ENCODE data around the gene NUTM1. TPM values are rescaled to one million over a fixed set of nuclear protein-coding genes. Genes with fewer than 3 reads are reported as not detected.
A peak's percentile ranks its signal among the peaks of the same experiment; 100 is the strongest.
"Not testable (repeated sequence)": the region's sequence is repeated elsewhere in the genome, so short reads cannot be mapped to it uniquely, and the experiment has no call there.

Gene NUTM1
- total RNA-seq, 1 donor from 2014 or later = not detected

- Mint-ChIP-seq H3K9me3 (ENCODE audit: unreplicated experiment) (no peaks in the 10 kb centered on the region), H3K36me3 (ENCODE audit: low read depth, unreplicated experiment) (peaks cover 15% of the 10 kb centered on the region), H3K4me3 (ENCODE audit: unreplicated experiment) (peak overlapping the region; percentile 93), H3K4me1 (ENCODE audit: unreplicated experiment) (peaks cover 12% of the 10 kb centered on the region), H3K27me3 (ENCODE audit: unreplicated experiment) (peaks cover 5% of the 10 kb centered on the region), H3K27ac (ENCODE audit: unreplicated experiment) (peak overlapping the region; percentile 80)
- DNase-seq (ENCODE audit: low spot score) = no peak
- no peak for TF ChIP-seq CTCF (IDR thresholded peaks at IDR 0.05; ENCODE audit: unreplicated experiment)
Measured at GRCh38 chr15:34341381-34342212, 1.5 kb upstream of the NUTM1 start.

- not testable (repeated sequence) for H3K27me3 Mint-ChIP-seq (ENCODE audit: unreplicated experiment); H3K4me1 Mint-ChIP-seq (ENCODE audit: unreplicated experiment); H3K9me3 Mint-ChIP-seq (ENCODE audit: unreplicated experiment); DNase-seq (ENCODE audit: low spot score)
- H3K27ac Mint-ChIP-seq (ENCODE audit: unreplicated experiment) = peak overlapping the region; percentile 80
- peak overlapping the region; percentile 93 for H3K4me3 Mint-ChIP-seq (ENCODE audit: unreplicated experiment)
- peaks cover 15% of the 10 kb centered on the region for H3K36me3 Mint-ChIP-seq (ENCODE audit: low read depth, unreplicated experiment)
Measured at GRCh38 chr15:34342213-34342736, 840 bp upstream of the NUTM1 start.

- DNase-seq (ENCODE audit: low spot score) = no peak
- H3K27me3 Mint-ChIP-seq (ENCODE audit: unreplicated experiment) = peaks cover 3% of the 10 kb centered on the region
- H3K4me1 Mint-ChIP-seq (ENCODE audit: unreplicated experiment) = no peaks in the 10 kb centered on the region
- no peaks in the 10 kb centered on the region for H3K36me3 Mint-ChIP-seq (ENCODE audit: low read depth, unreplicated experiment)
- no peak overlapping the region for H3K27ac Mint-ChIP-seq (ENCODE audit: unreplicated experiment)
- no peak overlapping the region for H3K4me3 Mint-ChIP-seq (ENCODE audit: unreplicated experiment)
- H3K9me3 Mint-ChIP-seq (ENCODE audit: unreplicated experiment) = no peaks in the 10 kb centered on the region
- TF ChIP-seq CTCF (IDR thresholded peaks at IDR 0.05; ENCODE audit: unreplicated experiment) = no peak
Measured at GRCh38 chr15:34347951-34348638, 5.0 kb downstream of the NUTM1 start.

- H3K4me1 Mint-ChIP-seq (ENCODE audit: unreplicated experiment) = no peaks in the 10 kb centered on the region
- H3K27ac Mint-ChIP-seq (ENCODE audit: unreplicated experiment) = no peak overlapping the region
- no peak for DNase-seq (ENCODE audit: low spot score)
- no peak overlapping the region for H3K4me3 Mint-ChIP-seq (ENCODE audit: unreplicated experiment)
- no peaks in the 10 kb centered on the region for H3K9me3 Mint-ChIP-seq (ENCODE audit: unreplicated experiment)
- H3K36me3 Mint-ChIP-seq (ENCODE audit: low read depth, unreplicated experiment) = no peaks in the 10 kb centered on the region
- peaks cover 3% of the 10 kb centered on the region for H3K27me3 Mint-ChIP-seq (ENCODE audit: unreplicated experiment)
- no peak for TF ChIP-seq CTCF (IDR thresholded peaks at IDR 0.05; ENCODE audit: unreplicated experiment)
Measured at GRCh38 chr15:34348735-34349300, 5.7 kb downstream of the NUTM1 start.

GRCh38 chr15:34349769-34350168, 6.7 kb downstream of the NUTM1 start:
- Mint-ChIP-seq H3K9me3 (ENCODE audit: unreplicated experiment) (no peaks in the 10 kb centered on the region), H3K27ac (ENCODE audit: unreplicated experiment) (no peak overlapping the region), H3K36me3 (ENCODE audit: low read depth, unreplicated experiment) (no peaks in the 10 kb centered on the region), H3K27me3 (ENCODE audit: unreplicated experiment) (peaks cover 3% of the 10 kb centered on the region), H3K4me1 (ENCODE audit: unreplicated experiment) (no peaks in the 10 kb centered on the region), H3K4me3 (ENCODE audit: unreplicated experiment) (no peak overlapping the region)
- DNase-seq (ENCODE audit: low spot score) = no peak
- TF ChIP-seq CTCF (IDR thresholded peaks at IDR 0.05; ENCODE audit: unreplicated experiment) = no peak

- H3K36me3 Mint-ChIP-seq (ENCODE audit: low read depth, unreplicated experiment); DNase-seq (ENCODE audit: low spot score); H3K4me3 Mint-ChIP-seq (ENCODE audit: unreplicated experiment); H3K27ac Mint-ChIP-seq (ENCODE audit: unreplicated experiment); H3K9me3 Mint-ChIP-seq (ENCODE audit: unreplicated experiment); H3K4me1 Mint-ChIP-seq (ENCODE audit: unreplicated experiment); H3K27me3 Mint-ChIP-seq (ENCODE audit: unreplicated experiment): not testable (repeated sequence)
Measured at GRCh38 chr15:34352996-34353395, 9.9 kb downstream of the NUTM1 start.
